Breast epithelium (tissue), 3 donors: ENCODE results near the gene CRISP3.

Experiments
- CTCF ChIP-seq, 3 donors: fragments of 450-650 bp; IDR thresholded peaks; one replicate each; pipeline ENCODE4 v1.5.1; 2016 to 2017; ENCODE audit warnings: antibody characterized with exemption in 3 of 3, mild to moderate bottlenecking in 3 of 3, moderate library complexity in 3 of 3
- POLR2A ChIP-seq: fragments of 450-650 bp; IDR thresholded peaks from one replicate; pipeline ENCODE4 v1.6.1; 2016; ENCODE audit warnings: antibody characterized with exemption, mild to moderate bottlenecking, moderate library complexity
- POLR2AphosphoS5 ChIP-seq, 3 donors: sonication (generic); formaldehyde crosslinking; IDR thresholded peaks; one replicate each; pipeline ENCODE4 v1.6.1; 2017; ENCODE audit warnings: antibody characterized with exemption in 3 of 3

GRCh38 chr6:49692534-49692933 is 51.7 kb downstream of the CRISP3 start:
- TF ChIP-seq CTCF (IDR thresholded peaks at IDR 0.05) = no peak
- no peak for TF ChIP-seq POLR2AphosphoS5 (IDR thresholded peaks at IDR 0.05)
- TF ChIP-seq POLR2A = no peak
